DMS153 (cell line): ENCODE measurements around the gene ZNF407.

Experiments used
- DNase-seq: peaks from one replicate; lab custom pipeline; 2025; lab: John Stamatoyannopoulos, UW

ZNF407 gene

DNA sequence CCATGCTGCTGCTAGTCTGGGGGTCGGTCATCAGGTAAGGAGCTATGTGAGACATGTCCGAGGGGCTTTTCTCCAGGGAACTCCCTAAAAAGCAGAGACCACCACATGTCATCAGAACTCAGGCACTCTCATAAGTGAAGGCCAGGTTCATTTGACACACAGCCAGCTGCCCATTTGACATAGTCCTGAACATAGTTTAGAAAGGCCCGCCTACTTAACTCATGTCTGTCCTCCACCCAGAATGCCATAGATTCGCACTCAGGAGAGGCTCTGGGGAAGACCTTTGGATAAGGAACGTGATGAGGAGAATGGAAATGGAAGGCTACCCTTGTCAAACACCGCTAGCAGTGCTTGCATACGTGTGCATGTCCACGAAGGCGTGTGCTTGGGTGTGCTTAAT lies 454.1 kb downstream of the ZNF407 start:
- no peak for DNase-seq

DNA sequence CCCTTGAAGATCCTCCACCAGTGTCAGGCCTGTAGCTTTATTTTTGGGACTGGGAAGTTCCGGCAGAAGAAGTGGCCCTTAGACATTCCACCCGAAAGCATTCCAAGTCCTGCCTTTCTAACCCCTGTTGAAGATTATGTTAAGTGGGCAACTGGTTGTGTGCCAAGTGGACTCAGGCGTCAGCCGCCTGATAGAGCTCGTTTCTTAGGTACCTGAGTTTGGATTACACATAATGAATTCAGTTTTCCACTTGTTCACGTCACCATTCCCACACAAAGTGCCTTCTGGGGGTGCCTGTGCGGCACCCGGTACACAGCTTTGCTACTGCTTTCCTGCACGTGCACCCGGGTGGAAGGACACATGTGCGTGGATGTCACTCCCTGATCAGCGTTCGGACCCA lies 454.8 kb downstream of the ZNF407 start:
- DNase-seq = no peak

DNA sequence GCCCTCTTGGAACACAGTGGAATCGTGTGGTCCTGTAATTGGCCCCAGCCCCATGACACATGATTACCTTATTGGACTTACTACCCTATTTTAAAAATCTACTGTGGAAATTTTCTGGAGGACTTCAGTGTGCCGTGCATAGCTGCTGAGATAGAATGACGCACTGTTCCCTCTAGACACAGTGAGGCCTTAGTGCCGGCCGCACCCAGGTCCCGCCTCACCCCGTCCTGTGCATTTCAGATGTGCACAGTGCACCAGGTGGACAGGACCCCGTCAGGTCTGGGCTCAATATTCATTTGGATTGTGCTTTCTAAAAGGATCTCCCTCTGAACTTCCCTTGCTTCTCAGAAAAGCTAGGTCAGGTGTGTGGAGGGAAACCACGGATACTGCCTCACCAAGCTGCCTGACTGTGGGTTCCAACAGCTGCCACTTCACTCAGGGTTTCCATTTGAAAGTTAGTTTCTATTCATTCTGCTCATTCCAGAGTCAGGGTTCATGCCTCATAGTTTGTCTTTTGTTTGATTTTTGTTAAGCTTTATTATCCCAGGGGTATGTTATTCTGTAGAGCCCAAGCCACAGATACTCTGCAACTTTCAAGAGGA lies 455.5 kb downstream of the ZNF407 start:
- DNase-seq = no peak

DNA sequence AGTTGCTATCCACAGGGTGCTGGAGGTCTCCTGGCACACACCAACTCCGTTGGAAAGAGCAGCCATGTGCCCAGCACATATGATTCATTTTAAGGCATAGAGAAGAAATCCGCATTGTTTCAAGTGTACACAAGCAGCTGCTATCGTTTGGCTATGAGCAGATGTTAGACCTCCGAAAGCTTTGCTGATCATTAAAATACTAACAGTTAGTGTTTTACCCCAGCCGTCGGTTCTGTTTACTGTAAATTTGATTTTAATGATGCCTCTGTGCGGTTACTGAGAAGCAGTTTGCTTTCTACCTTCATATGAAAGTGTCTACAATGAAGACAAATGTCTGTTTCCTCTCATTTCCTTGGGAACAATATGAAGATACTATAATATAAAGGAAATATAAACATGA lies 456.4 kb downstream of the ZNF407 start:
- peak; percentile 33 for DNase-seq

DNA sequence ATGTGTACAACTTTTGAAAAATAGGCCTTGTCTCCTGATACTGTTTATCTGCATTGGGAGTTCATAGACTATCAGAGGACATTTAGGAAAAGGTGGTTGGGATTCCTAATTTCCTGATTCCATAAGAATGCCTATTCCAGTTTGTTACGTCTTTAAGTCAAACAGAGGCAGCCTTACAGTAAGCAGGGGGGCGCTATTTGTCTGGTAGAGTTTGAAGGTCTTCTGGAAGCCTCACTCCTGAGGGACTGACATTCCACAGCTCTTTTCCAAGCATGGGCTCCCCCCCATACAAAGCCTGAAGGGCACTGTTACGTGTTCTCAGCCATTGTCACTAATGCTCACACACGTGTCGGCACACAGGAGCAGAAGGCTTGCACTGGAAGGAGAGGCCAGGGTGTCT lies 456.9 kb downstream of the ZNF407 start:
- DNase-seq = no peak

DNA sequence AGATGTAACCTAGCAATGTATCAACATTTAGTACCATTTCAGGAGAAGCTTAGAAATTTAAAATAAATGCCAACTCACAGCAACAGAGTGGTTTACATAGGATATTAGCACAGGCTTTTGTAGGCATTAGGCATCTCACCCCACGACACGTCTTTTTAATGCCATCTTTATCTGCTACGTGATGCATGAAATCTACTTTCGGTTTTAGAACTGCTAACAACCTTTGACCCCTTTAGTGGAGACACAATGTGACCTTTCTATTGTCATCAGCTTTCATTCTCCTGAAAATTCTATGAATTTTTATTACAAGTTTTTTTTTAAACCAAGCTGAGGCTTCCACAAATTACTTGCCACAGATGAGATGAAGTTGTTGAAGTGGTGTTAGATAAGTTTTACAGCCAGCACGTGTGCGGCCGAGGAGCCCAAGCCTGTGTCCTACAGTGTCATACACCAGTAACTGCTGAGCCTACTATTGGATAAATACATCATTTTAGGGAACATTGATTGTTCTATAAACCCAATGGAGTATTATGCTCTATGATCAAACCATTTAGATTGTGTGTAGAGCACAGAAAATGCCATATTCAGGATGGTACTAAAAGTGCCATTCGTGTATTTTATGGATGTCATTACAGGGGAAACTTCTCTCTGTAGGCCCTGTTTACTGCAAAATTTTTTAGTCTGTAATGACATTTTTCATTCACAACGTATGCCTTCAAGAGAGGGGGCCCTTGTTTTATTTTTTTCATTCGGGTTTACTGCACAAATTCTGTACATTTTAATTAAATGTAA lies 459.7 kb downstream of the ZNF407 start:
- DNase-seq = no peak

DNA sequence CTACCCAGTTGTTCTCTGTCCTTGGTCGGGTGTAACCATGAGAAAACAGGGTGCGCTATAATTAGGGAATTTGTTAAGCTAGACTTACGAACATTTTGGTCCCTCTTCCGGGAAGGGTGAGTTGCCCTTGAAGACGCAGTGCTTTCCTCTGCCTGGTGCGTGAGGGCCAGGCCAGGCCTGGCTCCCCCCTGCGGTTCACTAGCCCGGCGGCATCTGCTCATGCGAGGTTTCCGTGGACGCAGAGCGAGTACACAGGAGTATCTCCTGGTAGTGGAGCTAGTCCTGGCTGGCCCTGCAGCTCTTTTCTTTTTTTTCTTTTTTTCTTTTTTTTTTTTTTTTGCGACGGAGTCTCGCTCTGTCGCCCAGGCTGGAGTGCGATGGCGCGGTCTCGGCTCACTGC lies 462.5 kb downstream of the ZNF407 start:
- no peak for DNase-seq

DNA sequence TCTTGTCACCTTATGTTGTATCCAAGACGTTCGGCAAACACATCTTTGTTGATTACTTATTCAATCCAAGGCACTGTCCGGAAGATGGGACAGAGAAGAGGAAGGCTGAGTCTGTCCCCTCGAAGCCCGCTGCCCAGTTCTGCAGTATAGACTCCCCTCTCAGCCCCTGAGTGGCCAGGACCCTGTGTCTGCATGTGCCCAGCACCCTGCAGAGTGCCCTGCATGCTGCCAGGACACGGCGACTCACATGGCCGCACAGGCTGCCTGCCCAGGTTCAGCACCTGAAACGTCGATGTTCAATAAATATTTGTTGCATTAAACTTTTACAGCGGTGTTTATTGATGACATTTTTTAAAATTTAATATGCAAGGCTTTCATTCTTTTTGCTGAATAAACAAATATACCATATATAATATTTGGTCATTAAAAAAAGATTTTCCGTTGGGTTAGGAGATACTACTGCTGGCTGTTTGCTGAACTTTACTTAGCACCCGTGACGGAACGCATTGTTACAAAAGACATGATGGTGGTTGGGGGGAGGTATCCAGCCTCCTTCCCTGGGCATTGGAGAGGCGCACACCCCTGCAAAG lies 464.7 kb downstream of the ZNF407 start:
- DNase-seq = no peak

DNA sequence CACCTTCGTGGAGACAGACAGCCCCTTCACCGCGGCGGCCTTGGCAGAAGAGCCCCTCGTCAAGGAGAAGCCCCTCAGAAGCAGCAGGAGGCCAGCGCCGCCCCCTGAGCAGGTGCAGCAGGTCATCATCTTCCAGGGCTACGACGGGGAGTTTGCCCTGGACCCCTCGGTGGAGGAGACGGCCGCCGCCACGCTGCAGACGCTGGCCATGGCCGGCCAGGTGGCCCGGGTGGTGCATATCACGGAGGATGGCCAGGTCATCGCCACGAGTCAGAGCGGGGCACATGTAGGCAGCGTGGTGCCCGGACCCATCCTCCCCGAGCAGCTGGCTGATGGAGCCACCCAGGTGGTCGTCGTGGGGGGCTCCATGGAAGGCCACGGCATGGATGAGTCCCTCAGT lies 465.5 kb downstream of the ZNF407 start:
- no peak for DNase-seq

DNA sequence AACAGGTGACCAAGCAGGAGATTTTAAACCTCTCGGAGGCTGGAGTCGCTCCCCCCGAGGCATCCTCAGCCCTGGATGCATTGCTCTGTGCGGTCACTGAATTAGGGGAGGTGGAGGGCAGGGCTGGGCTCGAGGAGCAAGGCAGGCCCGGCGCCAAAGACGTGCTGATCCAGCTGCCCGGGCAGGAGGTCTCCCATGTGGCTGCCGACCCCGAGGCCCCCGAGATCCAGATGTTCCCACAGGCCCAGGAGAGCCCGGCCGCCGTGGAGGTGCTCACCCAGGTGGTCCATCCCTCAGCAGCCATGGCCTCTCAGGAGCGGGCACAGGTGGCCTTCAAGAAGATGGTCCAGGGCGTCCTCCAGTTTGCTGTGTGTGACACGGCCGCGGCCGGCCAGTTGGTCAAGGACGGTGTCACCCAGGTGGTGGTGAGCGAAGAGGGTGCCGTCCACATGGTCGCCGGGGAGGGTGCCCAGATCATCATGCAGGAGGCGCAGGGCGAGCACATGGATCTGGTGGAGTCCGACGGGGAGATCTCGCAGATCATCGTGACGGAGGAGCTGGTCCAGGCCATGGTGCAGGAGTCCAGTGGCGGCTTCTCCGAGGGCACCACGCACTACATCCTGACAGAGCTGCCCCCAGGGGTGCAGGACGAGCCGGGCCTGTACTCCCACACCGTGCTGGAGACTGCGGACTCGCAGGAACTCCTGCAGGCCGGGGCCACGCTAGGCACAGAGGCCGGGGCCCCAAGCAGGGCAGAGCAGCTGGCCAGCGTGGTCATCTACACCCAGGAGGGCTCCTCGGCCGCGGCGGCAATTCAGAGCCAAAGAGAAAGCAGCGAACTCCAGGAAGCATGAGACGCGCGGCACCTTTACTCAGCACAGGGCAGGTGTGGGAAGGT lies 466.2 kb downstream of the ZNF407 start:
- no peak for DNase-seq

DNA sequence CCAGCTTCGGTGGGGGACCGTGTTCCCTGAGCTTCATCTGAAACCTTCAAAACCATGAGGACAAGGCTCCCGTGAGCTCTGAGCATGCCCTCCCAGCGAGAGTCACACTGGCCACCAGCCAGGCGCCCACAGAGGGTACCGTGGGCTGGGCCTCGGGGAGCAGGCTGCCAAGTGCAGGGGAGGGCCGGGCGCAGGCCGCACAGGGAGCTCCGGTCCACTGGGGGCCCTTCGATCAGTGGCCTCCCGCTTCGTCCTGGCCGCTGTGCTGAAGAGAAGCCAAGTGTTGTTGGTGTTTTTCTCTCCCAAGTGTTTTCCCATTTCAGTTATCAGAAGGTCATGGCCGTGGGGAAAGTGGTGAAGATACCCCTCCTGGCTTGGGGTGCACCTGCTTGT lies 466.8 kb downstream of the ZNF407 start:
- no peak for DNase-seq

DNA sequence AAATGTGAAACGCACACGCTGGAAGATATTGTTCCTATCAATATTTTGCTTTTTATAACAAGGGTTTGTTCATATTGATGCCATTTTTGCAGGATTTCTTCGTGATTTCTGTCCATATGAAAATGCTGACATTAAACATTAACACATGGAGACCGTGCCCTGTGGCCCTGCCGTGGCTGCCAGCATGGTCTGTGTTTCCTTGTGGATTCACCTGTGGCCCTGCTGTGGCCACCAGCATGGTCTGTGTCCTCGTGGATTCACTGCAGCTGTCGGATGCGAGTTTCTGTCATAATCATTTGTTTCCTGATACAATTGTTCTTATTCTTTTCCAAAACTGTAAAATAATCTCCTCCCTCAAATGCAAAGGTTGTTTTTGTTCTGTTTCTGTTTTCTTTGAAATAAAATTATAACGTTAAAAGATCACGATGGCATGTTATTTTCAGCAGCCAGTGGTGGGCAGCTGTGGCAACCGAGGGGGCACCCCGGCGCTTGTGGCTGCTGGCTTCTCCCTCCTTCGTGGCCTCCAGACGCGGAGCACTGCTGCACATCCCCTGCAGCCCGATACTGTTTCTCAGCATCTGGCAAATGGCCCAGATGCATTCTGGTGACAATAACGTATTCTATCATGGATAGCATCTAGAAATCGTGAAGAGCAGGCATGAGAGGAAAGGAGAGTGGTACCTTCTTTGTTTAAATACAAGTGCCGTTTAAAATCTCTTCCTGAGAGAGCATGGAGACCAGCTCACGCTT lies 467.8 kb downstream of the ZNF407 start:
- DNase-seq = peak; percentile 58

DNA sequence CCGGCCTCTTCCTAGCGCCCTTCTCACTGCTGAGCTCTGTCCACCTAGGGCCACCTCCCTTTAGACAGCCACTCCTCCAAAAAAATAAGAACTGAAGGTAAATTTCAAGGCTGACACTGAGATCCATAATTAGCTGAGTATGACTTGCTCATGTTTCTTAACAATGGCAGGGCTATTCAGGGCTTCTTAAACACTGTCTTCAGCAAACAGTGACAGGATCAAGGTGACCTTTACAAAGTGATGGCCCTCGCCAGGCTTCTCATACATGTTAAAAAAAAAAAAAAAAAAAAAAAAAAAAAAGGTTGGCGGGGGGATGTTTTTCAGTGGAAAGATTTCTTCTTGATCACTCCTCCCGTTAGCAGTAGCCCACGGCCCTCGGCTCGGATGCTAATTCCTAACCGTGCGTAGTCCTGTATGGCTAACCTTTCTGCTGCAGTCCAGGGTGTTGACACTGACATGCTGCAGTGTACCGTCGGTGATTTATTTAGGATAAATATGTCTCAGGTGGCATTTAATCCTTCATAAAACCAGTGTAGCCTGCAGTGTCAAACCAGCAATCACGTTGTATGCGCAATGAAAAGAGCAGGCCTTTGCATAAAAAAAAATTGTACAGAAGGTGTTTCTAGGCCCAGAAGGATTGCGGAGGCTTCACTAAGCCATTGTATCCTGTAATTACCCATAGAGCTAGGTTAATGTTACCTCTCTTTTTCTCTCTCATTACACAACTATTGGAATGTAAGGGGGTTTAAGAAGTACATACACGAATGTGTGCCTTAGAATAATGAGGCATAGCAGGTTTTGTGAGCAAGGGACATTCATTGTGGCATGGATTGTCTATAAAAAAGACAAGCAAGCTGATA lies 468.6 kb downstream of the ZNF407 start:
- DNase-seq = no peak

DNA sequence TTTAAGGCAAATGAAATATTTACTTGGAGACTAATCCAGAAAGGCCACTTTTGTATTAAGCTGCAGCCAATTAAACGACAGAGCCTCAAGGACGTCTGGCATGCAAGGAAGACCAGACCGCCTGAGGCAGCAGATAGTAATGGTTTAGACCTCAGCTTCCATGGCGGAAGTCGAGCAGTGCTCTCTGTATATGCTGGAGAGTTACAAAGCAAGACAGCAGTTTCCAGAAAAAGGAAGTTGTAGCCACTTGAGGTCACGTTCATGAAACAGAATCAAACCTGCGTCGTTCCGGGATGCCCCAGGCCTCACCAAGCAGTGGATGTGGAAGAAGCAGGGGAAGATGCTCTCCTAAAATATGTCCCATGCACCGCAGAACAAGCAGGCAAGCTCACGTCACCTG lies 469.3 kb downstream of the ZNF407 start:
- DNase-seq = no peak

DNA sequence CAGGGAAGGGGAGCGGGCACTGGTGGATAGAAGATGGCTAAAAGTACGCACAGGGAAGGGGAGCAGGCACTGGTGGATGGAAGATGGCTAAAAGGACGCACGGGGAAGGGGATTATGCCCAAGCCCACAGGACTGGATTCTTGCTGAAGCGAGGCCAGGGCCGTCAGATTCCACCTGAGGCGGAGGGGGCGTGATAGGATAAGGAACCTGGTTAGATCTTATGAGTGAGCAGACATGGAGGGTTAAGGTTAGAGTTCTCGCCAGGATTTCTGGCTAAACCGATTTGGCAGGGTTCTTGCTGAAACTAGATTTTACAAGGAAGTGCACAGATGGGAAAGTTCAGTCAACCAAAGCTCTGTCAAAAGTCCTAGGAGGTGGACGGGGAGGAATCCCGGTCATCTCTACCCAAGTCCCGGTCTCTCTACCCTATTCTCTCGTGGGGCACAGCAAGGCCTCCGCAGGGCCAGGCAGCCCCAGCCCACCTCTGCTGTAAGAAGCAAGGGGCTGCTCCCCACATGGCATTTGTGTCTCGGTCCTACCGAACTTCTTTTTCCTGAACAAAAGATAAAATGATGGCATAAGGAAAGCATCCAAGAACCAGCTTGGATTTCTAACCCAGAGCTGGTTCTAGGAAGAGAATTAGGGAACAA lies 470.5 kb downstream of the ZNF407 start:
- no peak for DNase-seq

DNA sequence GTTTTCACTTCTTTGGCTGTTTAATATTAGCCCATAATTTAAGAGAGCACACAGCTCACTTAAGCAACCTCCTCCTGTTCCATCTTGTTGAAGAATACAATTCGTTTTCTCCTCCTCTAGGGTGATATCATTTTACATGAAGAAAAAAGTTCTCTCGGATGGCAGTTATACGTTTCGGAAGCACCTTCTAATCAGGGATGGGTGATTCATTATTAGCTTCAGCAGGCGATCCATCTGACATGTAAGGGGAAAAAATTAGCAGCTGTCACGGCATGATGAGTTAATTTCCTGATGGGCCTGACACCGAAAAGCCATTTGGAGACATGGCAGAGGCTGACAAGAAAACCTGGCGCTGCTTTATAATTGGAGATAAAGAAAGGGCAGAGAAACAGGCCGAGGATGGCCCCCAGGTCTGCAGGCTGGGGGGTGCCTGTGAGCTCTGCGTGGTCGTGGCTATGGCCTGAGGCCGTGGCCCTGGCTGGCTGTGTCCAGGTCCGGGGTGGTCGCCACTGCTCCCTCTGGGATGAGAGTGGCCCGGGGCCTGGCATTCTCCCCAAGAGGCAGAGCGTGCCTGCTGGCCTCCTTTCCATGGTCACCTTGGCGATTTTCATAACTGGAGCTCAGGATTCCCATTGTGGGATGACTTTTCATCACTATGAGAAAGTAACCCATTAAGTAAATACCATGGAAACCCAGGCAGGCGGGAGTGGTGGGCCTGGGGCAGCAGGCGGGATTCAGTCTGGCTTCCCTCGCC lies 471.2 kb downstream of the ZNF407 start:
- DNase-seq = no peak

DNA sequence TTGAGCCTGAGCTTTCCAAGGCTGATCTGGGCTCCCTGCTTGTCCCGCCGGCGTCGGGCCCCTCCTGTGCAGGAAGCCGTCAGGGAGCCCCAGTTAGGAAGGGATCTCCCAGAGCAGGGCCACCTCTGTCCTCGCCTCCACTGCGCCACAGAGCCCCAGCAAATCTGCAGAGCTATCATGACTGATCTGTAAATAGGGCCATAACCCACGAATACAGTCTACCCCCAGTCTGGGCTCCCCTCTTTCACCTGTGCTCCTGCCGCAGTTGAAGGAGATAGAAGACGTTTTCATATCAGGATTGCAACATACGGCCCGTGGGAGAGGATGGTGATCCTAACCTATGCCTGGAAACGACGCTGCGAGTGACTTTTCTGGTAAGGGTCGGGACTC lies 472.6 kb downstream of the ZNF407 start:
- DNase-seq = no peak

DNA sequence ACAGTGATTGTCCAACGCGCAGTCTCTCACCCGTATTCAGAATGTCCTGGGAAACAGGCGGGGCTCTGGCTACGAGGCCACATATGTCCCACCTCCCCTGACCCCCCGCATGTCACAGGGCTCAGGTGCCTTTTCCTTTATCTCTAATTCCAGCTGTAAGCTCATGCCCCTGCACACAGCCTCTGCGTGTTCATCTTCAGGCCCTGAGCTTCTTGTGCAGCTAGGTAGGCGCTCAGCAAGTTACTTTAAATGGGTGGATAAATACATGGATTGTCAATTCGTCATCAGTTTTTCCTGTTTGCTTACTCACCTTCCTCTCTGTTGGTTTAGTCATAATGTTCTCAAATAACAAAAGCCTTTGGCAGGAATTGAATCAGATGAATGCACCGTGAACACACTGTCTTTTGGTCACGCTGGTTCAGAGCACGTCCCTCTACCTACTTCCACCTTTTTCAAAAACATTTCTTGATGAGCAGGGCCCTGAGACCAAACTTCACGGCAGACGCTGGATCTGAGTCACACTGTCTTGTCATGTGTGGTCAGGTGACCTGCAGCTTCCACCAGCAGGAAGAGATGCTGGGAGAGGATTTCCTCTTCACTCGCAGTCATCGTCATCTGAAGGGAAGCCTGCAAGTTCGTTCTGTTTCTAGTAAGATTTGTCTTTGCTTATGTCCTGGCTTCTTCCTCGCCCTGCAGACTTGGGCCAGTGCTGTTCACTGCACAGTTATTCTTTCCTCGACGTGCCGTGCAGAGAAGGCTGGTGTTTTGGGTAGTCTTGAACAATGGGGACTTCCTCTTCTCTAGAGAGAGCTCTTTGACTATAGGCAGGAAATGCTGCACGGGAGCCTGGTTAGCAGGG lies 473.2 kb downstream of the ZNF407 start:
- peak; percentile 83 for DNase-seq

DNA sequence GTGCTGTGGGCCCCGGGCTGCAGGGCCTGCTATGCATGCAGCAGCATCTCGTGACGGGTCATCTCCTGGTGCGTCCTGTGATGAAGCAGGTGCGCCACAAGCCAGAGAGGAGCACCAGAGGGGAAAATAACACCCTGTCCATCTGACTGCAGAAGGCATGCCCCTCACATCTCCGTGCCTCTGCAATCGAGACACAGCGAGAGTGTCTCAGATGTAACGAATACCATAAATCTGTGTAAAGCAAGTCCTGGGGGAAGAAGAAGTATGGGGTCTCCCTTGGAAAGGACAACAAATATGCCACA lies 473.8 kb downstream of the ZNF407 start:
- DNase-seq = no peak
